H1 (cell line): ENCODE data around the gene PTPRD. TPM values are rescaled to one million over a fixed set of nuclear protein-coding genes. Genes with fewer than 3 reads are reported as not detected.

ENCODE experiments used
- CTCF ChIA-PET: fragments of 300-600 bp; sonication (Branson Sonifier 250); formaldehyde crosslinking; loops from one replicate; lab custom pipeline; 2021; ENCODE audit not compliant: partially characterized antibody; lab: Charles Lee
- POLR2A ChIA-PET: fragments of 300-600 bp; sonication (Branson Sonifier 250); formaldehyde crosslinking; loops from one replicate; lab custom pipeline; 2021; ENCODE audit warnings: inconsistent platforms; ENCODE audit not compliant: partially characterized antibody; lab: Charles Lee
- DNase-seq, 2 experiments: peaks; one replicate each; pipeline versions ENCODE4 v3.0.0 to v3.0.0-alpha.2; 2010 to 2022; ENCODE audit warnings: low spot score in 2 of 2, low read depth in 1 of 2, mixed read lengths in 1 of 2
- FAIRE-seq: peaks from 2 replicates; lab custom pipeline; 2011; peaks lifted over from hg19 to GRCh38; lab: Jason Lieb, UNC
- H2AFZ ChIP-seq: 2 replicates; pipeline ENCODE4 v1.8.1; 2012; ENCODE audit warnings: low read length, inconsistent platforms
- H2AK5ac ChIP-seq: 2 replicates; pipeline ENCODE4 v1.6.1; 2013; ENCODE audit warnings: low read depth, low read length
- H2BK120ac ChIP-seq: replicated peaks from 2 replicates; pipeline ENCODE3; 2013; ENCODE audit warnings: low read depth, low read length, inconsistent platforms
- H2BK12ac ChIP-seq: 2 replicates; pipeline ENCODE4 v1.6.1; 2013; ENCODE audit warnings: low read depth, low read length
- H2BK15ac ChIP-seq: 2 replicates; pipeline ENCODE4 v1.6.1; 2013; ENCODE audit warnings: low read length
- H2BK20ac ChIP-seq: 2 replicates; pipeline ENCODE4 v1.6.1; 2013; ENCODE audit warnings: low read length
- H2BK5ac ChIP-seq: 2 replicates; pipeline ENCODE4 v1.6.1; 2013; ENCODE audit warnings: low read depth, low read length
- H3K14ac ChIP-seq: 2 replicates; pipeline ENCODE4 v1.6.1; 2013; ENCODE audit warnings: inconsistent platforms; ENCODE audit not compliant: insufficient read length
- H3K18ac ChIP-seq: 2 replicates; pipeline ENCODE4 v1.6.1; 2013; ENCODE audit warnings: low read length; ENCODE audit errors: extremely low read depth
- H3K23ac ChIP-seq: 2 replicates; pipeline ENCODE4 v1.6.1; 2013; ENCODE audit warnings: inconsistent platforms; ENCODE audit not compliant: insufficient read length
- H3K23me2 ChIP-seq: 2 replicates; pipeline ENCODE4 v1.6.1; 2013; ENCODE audit warnings: low read depth, low read length
- H3K27ac ChIP-seq: 2 replicates; pipeline ENCODE4 v1.6.1; 2011; ENCODE audit warnings: low read depth, low read length, inconsistent platforms
- H3K27me3 ChIP-seq, 4 experiments: replicated peaks in 1 of 4; 1 replicate in 1 of 4; 2 replicates in 3 of 4; pipeline versions ENCODE4 v1.6.1 to v1.8.1; 2011 to 2013; ENCODE audit warnings: low read length in 3 of 4, mild to moderate bottlenecking in 3 of 4, inconsistent platforms in 2 of 4, mixed read lengths in 2 of 4, moderate library complexity in 1 of 4; ENCODE audit not compliant: control insufficient read depth in 3 of 4, insufficient read depth in 3 of 4; ENCODE audit errors: extremely low read depth in 1 of 4
- H3K36me3 ChIP-seq, 4 experiments: 2 replicates each; pipeline versions ENCODE4 v1.6.1 to v1.8.1; 2011 to 2013; ENCODE audit warnings: mild to moderate bottlenecking in 4 of 4, low read length in 3 of 4, moderate library complexity in 2 of 4, control low read depth in 1 of 4, inconsistent platforms in 1 of 4; ENCODE audit not compliant: insufficient read depth in 4 of 4, control insufficient read depth in 2 of 4
- H3K4ac ChIP-seq: replicated peaks from 2 replicates; pipeline ENCODE3; 2013; ENCODE audit warnings: low read length, low read depth, mixed read lengths, inconsistent platforms; ENCODE audit not compliant: insufficient read length
- H3K4me1 ChIP-seq, 4 experiments: replicated peaks in 1 of 4; 1 replicate in 1 of 4; 2 replicates in 3 of 4; pipeline versions ENCODE4 v1.6.1 to v1.8.1; 2011 to 2013; ENCODE audit warnings: low read length in 3 of 4, inconsistent platforms in 2 of 4, mixed read lengths in 1 of 4; ENCODE audit not compliant: insufficient read depth in 4 of 4, control insufficient read depth in 3 of 4
- H3K4me2 ChIP-seq, 2 experiments: 2 replicates each; pipeline versions ENCODE4 v1.6.1 to v1.8.1; 2011 to 2013; ENCODE audit warnings: low read depth in 2 of 2, low read length in 2 of 2, control low read depth in 1 of 2, inconsistent platforms in 1 of 2, mild to moderate bottlenecking in 1 of 2; ENCODE audit not compliant: insufficient read depth in 1 of 2
- H3K4me3 ChIP-seq, 4 experiments: fragments of 200-600, 300-600 bp in 1 of 4; sonication (generic), shearing (Covaris generic), sonication (Bioruptor Twin) in 1 of 4; 2 replicates each; pipeline versions ENCODE4 v1.5.1 to v1.8.1; 2011 to 2016; ENCODE audit warnings: low read length in 4 of 4, low read depth in 3 of 4, control low read depth in 2 of 4, inconsistent platforms in 2 of 4, mild to moderate bottlenecking in 2 of 4, mixed read lengths in 1 of 4, moderate library complexity in 1 of 4; ENCODE audit not compliant: insufficient read depth in 2 of 4; ENCODE audit errors: extremely low read depth in 1 of 4
- H3K56ac ChIP-seq: replicated peaks from 2 replicates; pipeline ENCODE3; 2013; ENCODE audit warnings: low read depth, mild to moderate bottlenecking, mixed read lengths, low read length, inconsistent platforms; ENCODE audit not compliant: insufficient read length
- H3K79me1 ChIP-seq: 2 replicates; pipeline ENCODE4 v1.6.1; 2013; ENCODE audit warnings: low read depth, low read length, control low read depth
- H3K79me2 ChIP-seq, 2 experiments: 2 replicates each; pipeline versions ENCODE4 v1.6.1 to v1.8.1; 2012 to 2013; ENCODE audit warnings: low read length in 2 of 2, mild to moderate bottlenecking in 2 of 2, inconsistent platforms in 1 of 2; ENCODE audit not compliant: insufficient read depth in 2 of 2, control insufficient read depth in 1 of 2
- H3K9ac ChIP-seq, 4 experiments: replicated peaks in 1 of 4; 1 replicate in 1 of 4; 2 replicates in 3 of 4; pipeline versions ENCODE4 v1.6.1 to v1.8.1; 2011 to 2013; ENCODE audit warnings: low read depth in 3 of 4, low read length in 3 of 4, control low read depth in 2 of 4, mild to moderate bottlenecking in 2 of 4, moderate library complexity in 2 of 4, inconsistent platforms in 1 of 4; ENCODE audit errors: extremely low read depth in 1 of 4
- H3K9me3 ChIP-seq, 2 experiments: 2 replicates each; pipeline versions ENCODE4 v1.6.1 to v1.8.1; 2012 to 2013; ENCODE audit warnings: mild to moderate bottlenecking in 2 of 2, moderate library complexity in 2 of 2, control low read depth in 1 of 2, inconsistent platforms in 1 of 2, low read depth in 1 of 2, low read length in 1 of 2, mixed read lengths in 1 of 2; ENCODE audit not compliant: insufficient read depth in 2 of 2
- H4K20me1 ChIP-seq, 2 experiments: replicated peaks in 1 of 2; 2 replicates each; pipeline versions ENCODE3 to v1.8.1; 2011 to 2013; ENCODE audit warnings: inconsistent platforms in 2 of 2, low read length in 2 of 2, mild to moderate bottlenecking in 1 of 2; ENCODE audit not compliant: insufficient read depth in 2 of 2, control insufficient read depth in 1 of 2
- H4K5ac ChIP-seq: 2 replicates; pipeline ENCODE4 v1.6.1; 2013; ENCODE audit warnings: low read length, low read depth, mixed read lengths, inconsistent platforms; ENCODE audit not compliant: insufficient read length
- H4K8ac ChIP-seq: 2 replicates; pipeline ENCODE4 v1.8.0; 2013; ENCODE audit warnings: mild to moderate bottlenecking, moderate library complexity, low read length, inconsistent platforms; ENCODE audit not compliant: insufficient read depth; ENCODE audit errors: extremely low read depth
- H4K91ac ChIP-seq: replicated peaks from 2 replicates; pipeline ENCODE3; 2013; ENCODE audit warnings: low read length, mixed read lengths, inconsistent platforms; ENCODE audit not compliant: insufficient read length
- WGBS, 2 experiments: shearing (Covaris generic) in 1 of 2; methylation state at CpG; one replicate each; pipeline versions ENCODE4 v1.1.6 to v1.1.7; 2013 to 2015; ENCODE audit warnings: low lambda C conversion rate in 2 of 2, mixed read lengths in 2 of 2, inconsistent platforms in 1 of 2, low coverage in 1 of 2, missing lambda C conversion rate in 1 of 2; ENCODE audit not compliant: insufficient replicate concordance in 2 of 2, insufficient coverage in 1 of 2, insufficient read length in 1 of 2; ENCODE audit errors: extremely low coverage in 1 of 2, missing lambda C conversion rate in 1 of 2; 5-methylcytosine and 5-hydroxymethylcytosine counted together
- polyA plus RNA-seq, 7 experiments: library from polyadenylated mRNA; depleted of rRNA in 3 of 7; stranded (reverse) in 5 of 7; unstranded in 2 of 7; fragments of >200 nt in 5 of 7; fragments of 200-250 nt in 2 of 7; gene quantifications; 1 replicate in 5 of 7; 2 replicates in 1 of 7; 4 replicates in 1 of 7; pipeline versions ENCODE4 v1.2.1 to v1.2.3, GENCODE V29; 2011 to 2013; ENCODE audit warnings: missing spikeins in 2 of 7, mixed read lengths in 2 of 7
- total RNA-seq: library from RNA; stranded (reverse); fragmentation: NEBNext Ultra II Directional; extraction: Animal tissue kit (Norgen Biotek cat#: 25700); gene quantifications from 2 replicates; pipeline ENCODE4 v1.2.1, GENCODE V29; 2021
- TF ChIP-seq, protein P1 (sequence below): IDR thresholded peaks from 2 replicates; pipeline ENCODE4 v1.6.1; 2011; ENCODE audit warnings: low read length, improper control_type of control experiment

Gene PTPRD
- total and polyA plus RNA-seq, 2 of the 8 experiments (the other 6 are each of a cell fraction or from before 2014, with no cell fraction given): 17.2 to 77.0 TPM

DNA sequence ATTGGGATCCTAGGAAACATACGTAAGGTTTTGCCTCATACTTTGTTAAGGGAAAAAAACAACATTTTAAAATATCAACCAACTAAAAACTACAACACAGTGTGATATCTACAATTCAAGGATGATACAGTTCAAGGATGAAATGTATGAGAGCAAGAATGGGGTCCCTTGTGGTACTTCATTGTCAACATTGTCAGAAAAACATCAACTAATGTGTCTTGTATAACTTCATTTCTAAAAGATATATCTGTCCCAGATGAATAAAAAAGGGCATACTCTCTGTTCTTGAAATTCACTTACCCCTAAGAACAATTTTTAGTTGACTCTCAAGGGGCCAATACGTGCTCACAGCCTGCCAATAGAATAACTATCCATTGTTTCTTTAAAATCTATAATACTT lies 1250.5 kb downstream of the PTPRD start:
- FAIRE-seq: no peak

More for the DNA sequence above, 1250.5 kb downstream of the PTPRD start:
- H4K20me1 ChIP-seq: no peaks in the 10 kb centered on the region
- no peaks in the 10 kb centered on the region for H3K79me2 ChIP-seq
- no peak overlapping the region for H2BK5ac ChIP-seq
- no peak overlapping the region for H3K4me2 ChIP-seq
- H4K5ac ChIP-seq: no peak overlapping the region
- no peak overlapping the region for H3K4me3 ChIP-seq
- H2AFZ ChIP-seq: no peak overlapping the region
- no peak overlapping the region for H2BK12ac ChIP-seq
- H3K14ac ChIP-seq: no peak overlapping the region
- H2BK15ac ChIP-seq: no peak overlapping the region
- no peak overlapping the region for H3K4ac ChIP-seq
- H2BK20ac ChIP-seq: no peak overlapping the region
- ChIA-PET POLR2A (no interaction called here), CTCF (interaction anchor here (1.1 to 1.7 kb wide), 2 partner anchors 11 to 245 kb away, joined by 4 to 9 read pairs; no protein-coding TSS in a partner anchor)
- 98% methylated on average over 2 of the region's 2 CpGs; no CpG with 5 or more reads in 1 of the 2 experiments for WGBS, 2 experiments
- no peak overlapping the region for H3K23ac ChIP-seq
- no peak overlapping the region for H2BK120ac ChIP-seq
- no peaks in the 10 kb centered on the region for H3K36me3 ChIP-seq
- H3K23me2 ChIP-seq: no peaks in the 10 kb centered on the region
- H3K18ac ChIP-seq: no peak overlapping the region
- no peaks in the 10 kb centered on the region for H3K4me1 ChIP-seq
- no peak overlapping the region for H3K56ac ChIP-seq
- no peak overlapping the region for H4K8ac ChIP-seq
- H4K91ac ChIP-seq: no peak overlapping the region
- TF ChIP-seq, protein P1, sequence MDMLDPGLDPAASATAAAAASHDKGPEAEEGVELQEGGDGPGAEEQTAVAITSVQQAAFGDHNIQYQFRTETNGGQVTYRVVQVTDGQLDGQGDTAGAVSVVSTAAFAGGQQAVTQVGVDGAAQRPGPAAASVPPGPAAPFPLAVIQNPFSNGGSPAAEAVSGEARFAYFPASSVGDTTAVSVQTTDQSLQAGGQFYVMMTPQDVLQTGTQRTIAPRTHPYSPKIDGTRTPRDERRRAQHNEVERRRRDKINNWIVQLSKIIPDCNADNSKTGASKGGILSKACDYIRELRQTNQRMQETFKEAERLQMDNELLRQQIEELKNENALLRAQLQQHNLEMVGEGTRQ: no peak
- H2AK5ac ChIP-seq: no peak overlapping the region
- no peak overlapping the region for H3K27ac ChIP-seq
- DNase-seq: no peak
- no peaks in the 10 kb centered on the region for H3K9me3 ChIP-seq
- no peaks in the 10 kb centered on the region for H3K79me1 ChIP-seq
- no peaks in the 10 kb centered on the region for H3K27me3 ChIP-seq
- no peak overlapping the region for H3K9ac ChIP-seq
